Body of pancreas (tissue), 4 donors: ENCODE data around the gene WDR27. TPM values are rescaled to one million over a fixed set of nuclear protein-coding genes. Genes with fewer than 3 reads are reported as not detected.

Source experiments
- ATAC-seq: fragments of 150-250 bp; one replicate; pipeline ENCODE4 v1.9.1; 2016
- DNase-seq, 4 donors: peaks; one replicate each; pipeline ENCODE4 v3.0.0-alpha.2; 2019
- H3K27ac ChIP-seq, 4 donors: fragments of 200-600 bp; sonication (generic); 1 replicate in 3 of 4; 2 replicates in 1 of 4; pipeline versions ENCODE4 v1.5.1 to v1.6.1; 2016 to 2019; ENCODE audit warnings: mild to moderate bottlenecking in 1 of 4, mixed read lengths in 1 of 4, moderate library complexity in 1 of 4
- H3K27me3 ChIP-seq, 2 donors: fragments of 200-600 bp; sonication (generic); one replicate each; pipeline ENCODE4 v1.6.0; 2016; ENCODE audit warnings: mild to moderate bottlenecking in 1 of 2
- H3K36me3 ChIP-seq, 2 donors: fragments of 200-600 bp; sonication (generic); replicated peaks in 1 of 2; 2 replicates each; pipeline ENCODE4 v1.5.1; 2016; ENCODE audit warnings: low read depth in 2 of 2; ENCODE audit not compliant: insufficient read depth in 1 of 2
- H3K4me1 ChIP-seq: fragments of 200-600 bp; sonication (generic); one replicate; pipeline ENCODE4 v1.6.0; 2016
- H3K4me3 ChIP-seq, 2 donors: fragments of 200-600 bp; sonication (generic); 1 replicate in 1 of 2; 2 replicates in 1 of 2; pipeline ENCODE4 v1.5.1; 2016 to 2019
- H3K9me3 ChIP-seq, 3 donors: fragments of 200-600 bp; sonication (generic); 1 replicate in 2 of 3; 2 replicates in 1 of 3; pipeline ENCODE4 v1.5.1; 2016
- POLR2A ChIP-seq, 3 donors: fragments of 450-650 bp; IDR thresholded peaks; one replicate each; pipeline ENCODE4 v1.6.1; 2016; ENCODE audit warnings: antibody characterized with exemption in 3 of 3, mild to moderate bottlenecking in 2 of 3
- WGBS, 2 donors: methylation state at CpG; one replicate each; pipeline ENCODE4 v1.1.5; 2017; 5-methylcytosine and 5-hydroxymethylcytosine counted together
- intact Hi-C: fragments of 100-400 bp; cut with DNase I; formaldehyde crosslinking; loops from one replicate; pipeline ENCODE4 v1.15.1; 2023
- total RNA-seq, 2 donors: library from RNA; depleted of rRNA; stranded (reverse); fragments of >200 nt; gene quantifications; one replicate each; pipeline ENCODE4 v1.1.0, GENCODE V29; 2016
- TF ChIP-seq, protein P1 (sequence below), 7 experiments: fragments of 450-650 bp in 4 of 7; fragments of 200-600 bp in 3 of 7; sonication (generic) in 3 of 7; IDR thresholded peaks; one replicate each; pipeline ENCODE4 v1.5.1; 2016 to 2019; ENCODE audit warnings: antibody characterized with exemption in 7 of 7

Gene WDR27
- total RNA-seq, 2 donors from 2014 or later: 38.2 to 38.7 TPM

DNA sequence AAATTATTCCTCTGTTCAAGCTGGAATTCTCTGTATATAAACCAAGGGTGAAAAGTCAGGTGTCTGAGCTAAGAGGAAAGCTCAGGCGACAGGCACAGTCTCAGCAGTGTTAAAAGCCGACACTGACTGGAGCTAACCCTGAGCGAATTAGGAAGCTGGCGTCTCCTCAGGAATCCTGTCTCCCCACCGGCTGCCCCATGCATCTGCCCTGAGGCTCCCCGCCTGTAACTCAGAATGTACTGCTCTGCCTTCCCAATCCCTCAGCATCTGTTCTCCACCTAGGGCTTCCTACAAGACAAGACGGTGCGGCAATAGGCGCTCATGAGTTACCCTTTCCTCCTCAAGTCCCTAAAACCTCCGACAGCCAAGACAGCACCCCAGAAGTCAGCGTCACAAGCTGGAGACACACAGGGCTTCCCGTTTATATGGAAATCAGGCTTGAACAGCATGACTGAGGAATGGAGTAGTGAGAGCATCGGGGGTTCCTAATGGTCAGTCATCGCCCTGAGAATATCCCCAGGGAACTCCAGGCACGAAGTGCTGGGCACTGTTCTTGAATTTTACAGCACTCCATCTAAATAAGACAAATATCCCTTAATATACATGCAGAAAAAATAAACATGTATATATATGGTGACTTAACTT lies 33.5 kb downstream of the WDR27 start:
- TF ChIP-seq, protein P1, sequence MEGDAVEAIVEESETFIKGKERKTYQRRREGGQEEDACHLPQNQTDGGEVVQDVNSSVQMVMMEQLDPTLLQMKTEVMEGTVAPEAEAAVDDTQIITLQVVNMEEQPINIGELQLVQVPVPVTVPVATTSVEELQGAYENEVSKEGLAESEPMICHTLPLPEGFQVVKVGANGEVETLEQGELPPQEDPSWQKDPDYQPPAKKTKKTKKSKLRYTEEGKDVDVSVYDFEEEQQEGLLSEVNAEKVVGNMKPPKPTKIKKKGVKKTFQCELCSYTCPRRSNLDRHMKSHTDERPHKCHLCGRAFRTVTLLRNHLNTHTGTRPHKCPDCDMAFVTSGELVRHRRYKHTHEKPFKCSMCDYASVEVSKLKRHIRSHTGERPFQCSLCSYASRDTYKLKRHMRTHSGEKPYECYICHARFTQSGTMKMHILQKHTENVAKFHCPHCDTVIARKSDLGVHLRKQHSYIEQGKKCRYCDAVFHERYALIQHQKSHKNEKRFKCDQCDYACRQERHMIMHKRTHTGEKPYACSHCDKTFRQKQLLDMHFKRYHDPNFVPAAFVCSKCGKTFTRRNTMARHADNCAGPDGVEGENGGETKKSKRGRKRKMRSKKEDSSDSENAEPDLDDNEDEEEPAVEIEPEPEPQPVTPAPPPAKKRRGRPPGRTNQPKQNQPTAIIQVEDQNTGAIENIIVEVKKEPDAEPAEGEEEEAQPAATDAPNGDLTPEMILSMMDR (IDR thresholded peaks at IDR 0.05): no peak
- no peak for TF ChIP-seq POLR2A (IDR thresholded peaks at IDR 0.05)
- intact Hi-C loops: no loop called here
- Histone ChIP-seq H3K27ac (no peak overlapping the region), H3K9me3 (no peaks in the 10 kb centered on the region), H3K4me3 (no peak overlapping the region), H3K36me3 (peaks cover 0 to 4% of the 10 kb centered on the region in 2 donors), H3K4me1 (no peaks in the 10 kb centered on the region), H3K27me3 (no peaks in the 10 kb centered on the region)
- ATAC-seq (no peak), DNase-seq (no peak)
- 92 to 93% methylated on average over 12 to 15 of the region's 15 CpGs for WGBS, 2 donors

DNA sequence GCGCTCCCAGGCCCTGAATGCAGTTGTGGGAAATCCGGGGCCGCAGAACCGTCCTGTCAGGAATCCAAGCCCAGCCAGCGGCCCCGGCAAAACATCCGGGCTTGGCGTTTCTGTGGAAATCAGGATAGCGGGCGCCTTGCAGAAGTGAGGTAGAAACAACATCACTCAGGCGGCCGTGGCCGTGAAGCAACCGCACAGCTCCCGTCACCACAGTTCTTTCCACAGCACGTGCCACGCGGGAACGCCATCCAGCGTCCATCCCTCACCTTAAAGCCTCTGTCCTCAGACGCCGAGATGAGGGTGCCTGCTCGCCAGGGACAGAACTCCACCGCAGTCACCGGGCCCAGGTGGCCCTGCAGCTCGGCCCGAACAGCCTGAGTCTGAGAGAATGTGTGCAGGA lies 34.1 kb downstream of the WDR27 start:
- H3K9me3 ChIP-seq: no peaks in the 10 kb centered on the region
- DNase-seq (no peak), ATAC-seq (no peak)
- H3K27ac ChIP-seq: no peak overlapping the region
- no peaks in the 10 kb centered on the region for H3K27me3 ChIP-seq
- H3K4me3 ChIP-seq: no peak overlapping the region
- no peaks in the 10 kb centered on the region for H3K4me1 ChIP-seq
- intact Hi-C loops: no loop called here
- WGBS, 2 donors: 92 to 96% methylated on average over 21 to 22 of the region's 27 CpGs
- TF ChIP-seq, protein P1 (IDR thresholded peaks at IDR 0.05): no peak
- TF ChIP-seq POLR2A (IDR thresholded peaks at IDR 0.05): no peak
- H3K36me3 ChIP-seq: peaks cover 0 to 4% of the 10 kb centered on the region in 2 donors

DNA sequence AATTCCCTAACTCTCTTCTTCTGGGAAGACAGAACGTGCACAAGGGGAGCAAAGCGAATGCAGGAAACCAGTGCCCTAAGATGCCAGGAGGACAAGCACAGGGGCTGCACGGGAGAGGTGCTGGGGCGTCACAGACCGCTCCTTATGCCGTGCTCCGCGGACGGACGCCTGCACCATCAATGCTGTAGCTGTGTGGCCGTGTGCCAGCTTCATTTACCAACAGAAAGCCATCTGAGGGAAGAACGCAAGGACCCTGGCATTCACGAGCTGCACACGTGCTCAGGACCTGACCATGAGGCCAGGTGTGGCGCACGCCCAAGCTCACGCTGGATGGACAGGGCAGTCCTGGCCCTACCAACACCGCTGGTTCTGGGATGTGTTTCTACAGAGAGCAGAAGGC lies 35.4 kb downstream of the WDR27 start:
- no peak overlapping the region for H3K27ac ChIP-seq
- H3K27me3 ChIP-seq: no peaks in the 10 kb centered on the region
- 89 to 90% methylated on average over 17 to 18 of the region's 18 CpGs for WGBS, 2 donors
- peaks cover 0 to 4% of the 10 kb centered on the region in 2 donors for H3K36me3 ChIP-seq
- TF ChIP-seq, protein P1 (IDR thresholded peaks at IDR 0.05): no peak
- TF ChIP-seq POLR2A (IDR thresholded peaks at IDR 0.05): no peak
- ATAC-seq: no peak
- intact Hi-C loops: no loop called here
- no peaks in the 10 kb centered on the region for H3K9me3 ChIP-seq
- no peaks in the 10 kb centered on the region for H3K4me1 ChIP-seq
- no peak overlapping the region for H3K4me3 ChIP-seq
- no peak for DNase-seq

DNA sequence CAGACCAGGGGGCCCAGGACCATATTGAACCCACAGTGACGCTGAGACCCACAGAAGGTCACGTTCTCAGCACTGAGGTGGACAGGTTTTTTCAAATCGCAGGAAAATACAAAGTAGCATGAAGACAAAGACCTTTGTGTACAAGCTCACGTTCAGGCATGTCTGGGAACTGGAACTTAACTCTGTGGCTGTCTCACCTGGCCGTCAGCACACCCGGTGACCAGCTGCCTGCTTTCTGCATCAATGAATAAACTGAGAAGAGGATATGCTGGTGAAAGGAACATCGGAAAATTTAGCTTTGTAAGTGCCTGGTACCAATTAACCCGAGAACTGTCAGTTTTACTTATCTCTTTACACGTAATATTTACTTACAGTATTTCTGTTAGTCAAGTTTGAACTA lies 36.5 kb downstream of the WDR27 start:
- no peak overlapping the region for H3K4me3 ChIP-seq
- H3K36me3 ChIP-seq: peaks cover 0 to 4% of the 10 kb centered on the region in 2 donors
- no peak for TF ChIP-seq POLR2A (IDR thresholded peaks at IDR 0.05)
- TF ChIP-seq, protein P1 (IDR thresholded peaks at IDR 0.05): no peak
- no peaks in the 10 kb centered on the region for H3K4me1 ChIP-seq
- ATAC-seq (no peak), DNase-seq (no peak)
- no peaks in the 10 kb centered on the region for H3K9me3 ChIP-seq
- WGBS, 2 donors: 81 to 85% methylated on average over 9 of the region's 9 CpGs
- intact Hi-C loops: no loop called here
- H3K27me3 ChIP-seq: no peaks in the 10 kb centered on the region
- no peak overlapping the region for H3K27ac ChIP-seq

DNA sequence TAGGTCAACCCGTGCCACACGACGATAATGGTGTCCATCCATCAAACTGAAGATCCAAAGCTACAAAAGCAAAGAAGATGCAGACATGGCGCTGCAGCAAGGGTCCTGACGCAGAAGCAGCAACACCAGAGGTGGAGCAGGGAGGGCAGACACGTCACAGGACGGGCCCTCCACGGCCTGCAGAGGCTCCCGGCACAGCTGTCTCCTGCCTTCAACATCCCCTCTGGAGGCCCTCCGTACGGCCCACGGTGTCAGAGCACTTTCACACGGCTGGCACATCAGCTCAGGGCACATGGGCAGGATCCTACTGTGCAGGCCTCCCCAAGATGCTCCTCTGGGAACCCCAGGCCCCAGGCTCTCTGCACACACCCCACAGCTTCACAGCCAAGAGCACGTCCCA lies 37.6 kb downstream of the WDR27 start:
- Histone ChIP-seq H3K4me3 (no peak overlapping the region), H3K36me3 (peaks cover 0 to 5% of the 10 kb centered on the region in 2 donors), H3K4me1 (no peaks in the 10 kb centered on the region), H3K27me3 (no peaks in the 10 kb centered on the region), H3K9me3 (no peaks in the 10 kb centered on the region), H3K27ac (no peak overlapping the region)
- 93 to 94% methylated on average over 9 to 14 of the region's 14 CpGs for WGBS, 2 donors
- ATAC-seq (no peak), DNase-seq (no peak)
- TF ChIP-seq, protein P1 (IDR thresholded peaks at IDR 0.05): no peak
- no peak for TF ChIP-seq POLR2A (IDR thresholded peaks at IDR 0.05)
- intact Hi-C loops: no loop called here
